ENCODE data around the gene ZNF513. TPM values are rescaled to one million over a fixed set of nuclear protein-coding genes. Genes with fewer than 3 reads are reported as not detected.
A peak's percentile ranks its signal among the peaks of the same experiment; 100 is the strongest.

ZNF513 gene
- total RNA-seq, 5 donors from 2014 or later (not counting 1 experiment from before 2014, with no cell fraction given), result 20.6 to 27.0 (median 21.9) TPM

DNA sequence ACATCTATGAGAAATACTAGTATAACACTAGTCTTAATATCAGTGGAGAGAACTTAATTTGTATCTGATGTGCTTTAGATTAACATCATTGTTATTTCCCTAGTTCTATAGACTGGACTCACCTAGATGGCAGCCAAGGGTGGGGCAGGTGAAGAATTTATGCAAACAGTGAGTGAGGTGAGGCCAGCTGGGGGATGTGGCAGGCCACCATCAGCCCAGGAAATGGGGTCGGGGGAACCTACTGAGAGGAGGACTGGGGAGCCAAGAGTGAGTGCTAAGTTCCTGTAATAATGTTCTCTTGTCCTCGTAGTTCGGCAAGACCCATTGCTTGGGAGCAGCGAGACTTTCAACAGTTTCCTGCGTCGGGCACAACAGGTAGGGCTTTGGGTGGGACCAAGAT is 7.6 kb downstream of the ZNF513 start:
- H3K27ac ChIP-seq (ENCODE audit: low read length), result no peak overlapping the region
- ChIA-PET CTCF (no interaction called here), POLR2A (interaction anchor here (0.5 to 0.6 kb wide), 3 partner anchors 13 to 340 kb away, joined by 3 to 15 read pairs (median 4); no protein-coding TSS in a partner anchor)
- Mint-ChIP-seq H3K27me3 (no peaks in the 10 kb centered on the region), H3K27ac (peak overlapping the region; percentile 11 to 42), H3K4me1 (peaks cover 45 to 57% (median 54%) of the 10 kb centered on the region in 3 donors), H3K36me3 (peaks cover 51% of the 10 kb centered on the region), H3K9me3 (no peaks in the 10 kb centered on the region), H3K4me3 (peak overlapping the region; percentile 10 to 58 (median 40))
- no peaks in the 10 kb centered on the region for H3K27me3 ChIP-seq (replicated peaks in 1 of 2; ENCODE audit: control insufficient read depth in 2 of 2, extremely low read depth in 1 of 2, insufficient read depth in 2 of 2, low read length in 1 of 2)
- H3K9me3 ChIP-seq, result no peaks in the 10 kb centered on the region
- 86% methylated on average over 5 of the region's 6 CpGs for WGBS (ENCODE audit: insufficient coverage)
- ATAC-seq (replicated peaks in 1 of 4) (no peak), DNase-seq (no peak)
- peaks cover 21 to 64% of the 10 kb centered on the region in 2 donors for H3K36me3 ChIP-seq (ENCODE audit: control insufficient read depth in 2 of 2, extremely low read depth in 1 of 2, insufficient read depth in 1 of 2, low read length in 1 of 2)
- H3K4me3 ChIP-seq (ENCODE audit: control insufficient read depth in 1 of 2, extremely low read depth in 1 of 2, low read length in 1 of 2), result no peak overlapping the region
- H3K4me1 ChIP-seq (ENCODE audit: control insufficient read depth in 1 of 2, extremely low read depth in 1 of 2, insufficient read depth in 2 of 2, low read length in 2 of 2), result peaks cover 20 to 41% of the 10 kb centered on the region in 2 experiments

DNA sequence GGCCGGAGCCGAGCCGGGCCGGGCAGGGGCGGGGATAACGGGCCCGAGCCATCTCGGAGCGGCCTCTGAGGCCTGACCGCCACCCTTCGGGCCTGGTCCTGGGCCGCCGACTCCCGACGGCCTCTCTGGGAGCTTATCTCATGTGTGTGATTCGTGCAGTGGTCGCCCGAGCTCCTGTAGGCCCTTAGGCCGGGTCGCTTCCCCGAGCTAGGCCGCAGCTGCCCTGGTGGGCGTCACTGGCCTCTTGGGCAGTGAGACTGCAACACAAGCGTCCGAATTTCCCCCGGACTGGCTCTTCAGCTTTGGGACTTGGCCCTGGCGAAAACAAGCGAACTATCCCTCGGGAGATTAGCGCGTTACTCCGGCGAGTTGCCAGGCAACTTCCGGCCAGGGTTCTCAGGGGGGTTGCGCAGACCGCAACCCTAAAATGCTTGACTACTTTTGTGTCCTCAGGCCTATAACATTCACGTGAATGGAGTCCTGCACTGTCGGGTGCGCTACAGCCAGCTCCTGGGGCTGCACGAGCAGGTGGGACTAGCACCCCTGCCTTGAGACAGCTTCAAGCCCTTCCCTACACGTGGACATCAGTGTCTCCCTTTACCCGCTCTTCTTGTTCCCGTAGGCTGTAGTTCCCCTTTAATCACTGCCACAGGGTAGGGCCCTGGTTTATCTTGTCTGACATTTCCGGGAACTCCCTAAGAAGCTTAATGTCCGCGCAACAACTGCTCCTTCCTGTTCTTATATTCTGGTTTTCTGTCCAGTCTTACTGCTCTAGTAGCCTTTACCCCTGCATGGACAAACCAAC is 9.5 kb downstream of the ZNF513 start:
- under 1% methylated on average over 43 of the region's 46 CpGs for WGBS (ENCODE audit: insufficient coverage)
- Histone ChIP-seq H3K4me3 (ENCODE audit: control insufficient read depth in 1 of 2, extremely low read depth in 1 of 2, low read length in 1 of 2) (peak overlapping the region; percentile 93 to 94), H3K36me3 (ENCODE audit: control insufficient read depth in 2 of 2, extremely low read depth in 1 of 2, insufficient read depth in 1 of 2, low read length in 1 of 2) (peaks cover 12 to 66% of the 10 kb centered on the region in 2 donors), H3K4me1 (ENCODE audit: control insufficient read depth in 1 of 2, extremely low read depth in 1 of 2, insufficient read depth in 2 of 2, low read length in 2 of 2) (peaks cover 20 to 41% of the 10 kb centered on the region in 2 experiments), H3K27me3 (replicated peaks in 1 of 2; ENCODE audit: control insufficient read depth in 2 of 2, extremely low read depth in 1 of 2, insufficient read depth in 2 of 2, low read length in 1 of 2) (no peaks in the 10 kb centered on the region), H3K27ac (ENCODE audit: low read length) (peak overlapping the region; percentile 76), H3K9me3 (no peaks in the 10 kb centered on the region)
- H3K4me3 Mint-ChIP-seq, result peak overlapping the region; percentile 90 to 97 (median 94)
- ATAC-seq (replicated peaks in 1 of 4) (peak in 2 of 4 experiments; percentile 4 to 8), DNase-seq (peak in 9 of 35 experiments; percentile 7 to 56 (median 19))
- no peaks in the 10 kb centered on the region for H3K27me3 Mint-ChIP-seq
- no peaks in the 10 kb centered on the region for H3K9me3 Mint-ChIP-seq
- H3K4me1 Mint-ChIP-seq, result peaks cover 47 to 55% (median 48%) of the 10 kb centered on the region in 3 donors
- peaks cover 57% of the 10 kb centered on the region for H3K36me3 Mint-ChIP-seq
- peak overlapping the region; percentile 90 to 95 for H3K27ac Mint-ChIP-seq
- CTCF ChIA-PET, result interaction anchor here in 1 of 2 donors (0.8 kb wide), 1 partner anchor 39 kb away, joined by 3 read pairs; no protein-coding TSS in a partner anchor
- POLR2A ChIA-PET, result interaction anchor here (0.6 to 0.9 kb wide), 4 partner anchors 16 to 258 kb away, joined by 3 to 6 read pairs (median 3); partner anchors contain the start of genes CCDC121 (in 1 of the 2) and GPN1 (in 1 of the 2)

GRCh38 chr2:27370026-27370815 is 10.3 kb downstream of the ZNF513 start, which contains the start of the genes EIF2B4 and SNX17:
Gene EIF2B4 (minus strand): TSS chr2:27370338. CDS start chr2:27370314, 24 bp downstream.
Gene SNX17 (plus strand): TSS chr2:27370616. CDS start chr2:27370744, 128 bp downstream.
- H3K27ac Mint-ChIP-seq, result peak within 1 kb of the TSS; percentile 95 to 99
- ATAC-seq (replicated peaks in 1 of 4), result peak; percentile 92 to 94 (median 94)
- H3K4me1 Mint-ChIP-seq, result peaks cover 46 to 55% (median 48%) of the 10 kb centered on the region in 3 donors

DNA sequence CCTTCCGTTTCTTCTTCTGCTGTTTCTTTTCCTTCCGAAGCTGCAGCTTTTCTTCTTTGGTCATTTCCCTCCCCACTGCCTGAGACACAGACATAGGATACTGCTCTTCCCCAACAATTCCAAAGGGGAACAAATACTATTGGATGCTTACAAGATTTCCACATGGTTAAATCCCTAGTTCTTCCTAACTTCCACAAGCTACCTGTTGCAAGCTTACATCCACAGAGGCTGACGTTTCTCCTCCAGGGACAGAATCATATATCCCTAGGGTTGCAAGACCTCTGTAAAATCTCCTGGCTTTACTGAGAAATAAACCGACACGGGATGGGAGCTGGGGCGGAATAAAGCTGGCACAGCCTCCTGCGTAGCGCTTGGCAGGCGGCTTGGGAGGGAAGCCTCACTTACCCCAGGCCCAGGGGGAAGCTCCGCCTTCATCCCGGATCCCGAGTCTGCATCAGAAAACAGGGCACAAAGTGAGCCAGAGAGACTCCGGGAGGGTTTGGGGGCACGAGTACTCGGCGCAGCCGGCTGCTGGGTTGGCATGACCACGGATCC is 11.0 kb downstream of the ZNF513 start:
- H3K36me3 Mint-ChIP-seq, result peaks cover 49% of the 10 kb centered on the region
- CTCF ChIA-PET, result interaction anchor here (0.5 to 1.4 kb wide), 8 partner anchors 9 to 335 kb away, joined by 3 to 8 read pairs (median 3); partner anchors contain the start of gene ZNF513 (in 1 of the 2)
- peak overlapping the region; percentile 90 to 97 (median 94) for H3K4me3 Mint-ChIP-seq

More at GRCh38 chr2:27370026-27370815, 10.3 kb downstream of the ZNF513 start, which contains the start of the genes EIF2B4 and SNX17:
- H3K36me3 Mint-ChIP-seq, result peaks cover 51% of the 10 kb centered on the region
- peak within 1 kb of the TSS; percentile 90 to 97 (median 94) for H3K4me3 Mint-ChIP-seq
- H3K27me3 ChIP-seq (replicated peaks in 1 of 2; ENCODE audit: control insufficient read depth in 2 of 2, extremely low read depth in 1 of 2, insufficient read depth in 2 of 2, low read length in 1 of 2), result no peaks in the 10 kb centered on the region
- H3K36me3 ChIP-seq (ENCODE audit: control insufficient read depth in 2 of 2, extremely low read depth in 1 of 2, insufficient read depth in 1 of 2, low read length in 1 of 2), result peaks cover 4 to 65% of the 10 kb centered on the region in 2 donors
- POLR2A ChIA-PET, result interaction anchor here (0.5 to 0.9 kb wide), 4 partner anchors 19 to 225 kb away, joined by 3 to 6 read pairs (median 4); no protein-coding TSS in a partner anchor
- peak; percentile 98 to 100 (median 99) for DNase-seq
- no peaks in the 10 kb centered on the region for H3K27me3 Mint-ChIP-seq
- CTCF ChIA-PET, result interaction anchor here (0.6 to 1.4 kb wide), 5 partner anchors 10 to 67 kb away, joined by 3 to 5 read pairs (median 3); partner anchors contain the start of gene ZNF513 (in 1 of the 2)
- H3K4me1 ChIP-seq (ENCODE audit: control insufficient read depth in 1 of 2, extremely low read depth in 1 of 2, insufficient read depth in 2 of 2, low read length in 2 of 2), result peaks cover 20 to 41% of the 10 kb centered on the region in 2 experiments
- H3K9me3 Mint-ChIP-seq, result no peaks in the 10 kb centered on the region
- H3K9me3 ChIP-seq, result no peaks in the 10 kb centered on the region
- H3K27ac ChIP-seq (ENCODE audit: low read length), result peak within 1 kb of the TSS; percentile 76
- WGBS (ENCODE audit: insufficient coverage), result under 1% methylated on average over 85 of the region's 85 CpGs
- peak within 1 kb of the TSS; percentile 93 to 94 for H3K4me3 ChIP-seq (ENCODE audit: control insufficient read depth in 1 of 2, extremely low read depth in 1 of 2, low read length in 1 of 2)

DNA sequence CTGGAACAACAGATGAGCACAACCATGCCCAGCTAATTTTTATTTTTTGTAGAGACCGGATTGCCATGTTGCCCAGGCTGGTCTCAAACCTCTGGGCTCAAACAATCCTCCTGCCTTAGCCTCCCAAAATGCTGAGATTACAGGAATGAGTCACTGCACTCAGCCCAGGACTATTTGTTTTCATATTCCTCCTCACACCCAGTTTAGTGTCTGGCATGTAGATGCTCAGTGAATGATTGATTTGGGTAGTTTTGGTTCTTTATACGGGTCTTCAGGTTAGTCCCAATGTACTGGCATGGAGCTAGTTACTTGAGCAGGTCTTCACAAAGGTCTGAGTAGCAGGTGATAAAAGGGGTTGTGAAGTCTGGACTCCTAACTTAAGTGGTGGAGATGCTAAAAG is 16.6 kb downstream of the ZNF513 start:
- Mint-ChIP-seq H3K4me3 (no peak overlapping the region), H3K36me3 (peaks cover 29% of the 10 kb centered on the region), H3K27me3 (no peaks in the 10 kb centered on the region), H3K27ac (no peak overlapping the region), H3K9me3 (no peaks in the 10 kb centered on the region), H3K4me1 (peaks cover 7 to 14% (median 10%) of the 10 kb centered on the region in 3 donors)
- H3K4me3 ChIP-seq (ENCODE audit: control insufficient read depth in 1 of 2, extremely low read depth in 1 of 2, low read length in 1 of 2), result no peak overlapping the region
- 100% methylated on average over 1 of the region's 2 CpGs for WGBS (ENCODE audit: insufficient coverage)
- ATAC-seq (replicated peaks in 1 of 4) (no peak), DNase-seq (no peak)
- no peaks in the 10 kb centered on the region for H3K27me3 ChIP-seq (replicated peaks in 1 of 2; ENCODE audit: control insufficient read depth in 2 of 2, extremely low read depth in 1 of 2, insufficient read depth in 2 of 2, low read length in 1 of 2)
- H3K27ac ChIP-seq (ENCODE audit: low read length), result no peak overlapping the region
- ChIA-PET POLR2A (no interaction called here), CTCF (no interaction called here)
- H3K4me1 ChIP-seq (ENCODE audit: control insufficient read depth in 1 of 2, extremely low read depth in 1 of 2, insufficient read depth in 2 of 2, low read length in 2 of 2), result peaks cover 2 to 6% of the 10 kb centered on the region in 2 experiments
- H3K36me3 ChIP-seq (ENCODE audit: control insufficient read depth in 2 of 2, extremely low read depth in 1 of 2, insufficient read depth in 1 of 2, low read length in 1 of 2), result peaks cover 2 to 48% of the 10 kb centered on the region in 2 donors
- H3K9me3 ChIP-seq, result no peaks in the 10 kb centered on the region

More for the DNA sequence above, 11.0 kb downstream of the ZNF513 start:
- Mint-ChIP-seq H3K4me1 (peaks cover 45 to 51% (median 48%) of the 10 kb centered on the region in 3 donors), H3K27ac (peak overlapping the region; percentile 93 to 99), H3K9me3 (no peaks in the 10 kb centered on the region), H3K27me3 (no peaks in the 10 kb centered on the region)
- under 1% methylated on average over 17 of the region's 18 CpGs for WGBS (ENCODE audit: insufficient coverage)
- Histone ChIP-seq H3K4me3 (ENCODE audit: control insufficient read depth in 1 of 2, extremely low read depth in 1 of 2, low read length in 1 of 2) (peak overlapping the region; percentile 93 to 94), H3K4me1 (ENCODE audit: control insufficient read depth in 1 of 2, extremely low read depth in 1 of 2, insufficient read depth in 2 of 2, low read length in 2 of 2) (peaks cover 20 to 41% of the 10 kb centered on the region in 2 experiments), H3K36me3 (ENCODE audit: control insufficient read depth in 2 of 2, extremely low read depth in 1 of 2, insufficient read depth in 1 of 2, low read length in 1 of 2) (peaks cover 4 to 63% of the 10 kb centered on the region in 2 donors), H3K9me3 (no peaks in the 10 kb centered on the region), H3K27me3 (replicated peaks in 1 of 2; ENCODE audit: control insufficient read depth in 2 of 2, extremely low read depth in 1 of 2, insufficient read depth in 2 of 2, low read length in 1 of 2) (no peaks in the 10 kb centered on the region), H3K27ac (ENCODE audit: low read length) (peak overlapping the region; percentile 72)
- peak in 1 of 4 experiments; percentile 6 for ATAC-seq (replicated peaks in 1 of 4)
- DNase-seq, result no peak
- POLR2A ChIA-PET, result interaction anchor here (0.5 to 1.1 kb wide), 5 partner anchors 10 to 60 kb away, joined by 3 to 7 read pairs (median 4); no protein-coding TSS in a partner anchor
